Gastroesophageal sphincter (tissue), 4 donors: ENCODE measurements around the gene MROH2A. TPM values are rescaled to one million over a fixed set of nuclear protein-coding genes. Genes with fewer than 3 reads are reported as not detected.

Experiments
- ATAC-seq: fragments of 150-250 bp; one replicate; pipeline ENCODE4 v1.9.1; 2016; ENCODE audit warnings: mild to moderate bottlenecking, moderate library complexity
- H3K27ac ChIP-seq, 4 donors: fragments of 200-600 bp; sonication (generic) in 3 of 4; 1 replicate in 3 of 4; 2 replicates in 1 of 4; pipeline ENCODE4 v1.5.1; 2016 to 2019
- H3K27me3 ChIP-seq: fragments of 200-600 bp; sonication (generic); one replicate; pipeline ENCODE4 v1.5.1; 2019
- H3K36me3 ChIP-seq, 2 donors: fragments of 200-600 bp; sonication (generic); one replicate each; pipeline ENCODE4 v1.5.1; 2019; ENCODE audit warnings: control low read depth in 1 of 2
- H3K4me1 ChIP-seq, 3 donors: fragments of 200-600 bp; sonication (generic); 1 replicate in 2 of 3; 2 replicates in 1 of 3; pipeline ENCODE4 v1.5.1; 2016 to 2019; ENCODE audit warnings: control low read depth in 2 of 3
- H3K4me3 ChIP-seq, 2 donors: fragments of 200-600 bp; sonication (generic); one replicate each; pipeline ENCODE4 v1.5.1; 2019; ENCODE audit warnings: mild to moderate bottlenecking in 1 of 2, moderate library complexity in 1 of 2
- H3K9me3 ChIP-seq, 3 donors: fragments of 200-600 bp; sonication (generic); one replicate each; pipeline ENCODE4 v1.5.1; 2017 to 2019; ENCODE audit warnings: control low read depth in 2 of 3
- CTCF ChIP-seq, 4 experiments: fragments of 200-600 bp in 2 of 4; fragments of 450-650 bp in 2 of 4; sonication (generic) in 1 of 4; IDR thresholded peaks; one replicate each; pipeline ENCODE4 v1.5.1; 2017 to 2019; ENCODE audit warnings: antibody characterized with exemption in 4 of 4, mild to moderate bottlenecking in 2 of 4, moderate library complexity in 2 of 4
- EP300 ChIP-seq: sonication (generic); formaldehyde crosslinking; IDR thresholded peaks from one replicate; pipeline ENCODE4 v1.6.1; 2017; ENCODE audit warnings: antibody characterized with exemption, mild to moderate bottlenecking
- POLR2A ChIP-seq, 2 donors: fragments of 450-650 bp; IDR thresholded peaks; one replicate each; pipeline ENCODE4 v1.6.1; 2017; ENCODE audit warnings: antibody characterized with exemption in 2 of 2, mild to moderate bottlenecking in 2 of 2, moderate library complexity in 1 of 2
- POLR2AphosphoS5 ChIP-seq: sonication (generic); formaldehyde crosslinking; IDR thresholded peaks from one replicate; pipeline ENCODE4 v1.6.1; 2017; ENCODE audit warnings: antibody characterized with exemption
- WGBS, 2 donors: methylation state at CpG; one replicate each; pipeline ENCODE4 v1.1.5; 2018; ENCODE audit warnings: low coverage in 1 of 2; 5-methylcytosine and 5-hydroxymethylcytosine counted together
- total RNA-seq, 4 donors: library from RNA; depleted of rRNA; stranded (reverse); fragments of >200 nt; gene quantifications; one replicate each; pipeline ENCODE4 v1.1.0, GENCODE V29; 2016

The MROH2A gene
- total RNA-seq, 4 donors from 2014 or later = not detected

DNA sequence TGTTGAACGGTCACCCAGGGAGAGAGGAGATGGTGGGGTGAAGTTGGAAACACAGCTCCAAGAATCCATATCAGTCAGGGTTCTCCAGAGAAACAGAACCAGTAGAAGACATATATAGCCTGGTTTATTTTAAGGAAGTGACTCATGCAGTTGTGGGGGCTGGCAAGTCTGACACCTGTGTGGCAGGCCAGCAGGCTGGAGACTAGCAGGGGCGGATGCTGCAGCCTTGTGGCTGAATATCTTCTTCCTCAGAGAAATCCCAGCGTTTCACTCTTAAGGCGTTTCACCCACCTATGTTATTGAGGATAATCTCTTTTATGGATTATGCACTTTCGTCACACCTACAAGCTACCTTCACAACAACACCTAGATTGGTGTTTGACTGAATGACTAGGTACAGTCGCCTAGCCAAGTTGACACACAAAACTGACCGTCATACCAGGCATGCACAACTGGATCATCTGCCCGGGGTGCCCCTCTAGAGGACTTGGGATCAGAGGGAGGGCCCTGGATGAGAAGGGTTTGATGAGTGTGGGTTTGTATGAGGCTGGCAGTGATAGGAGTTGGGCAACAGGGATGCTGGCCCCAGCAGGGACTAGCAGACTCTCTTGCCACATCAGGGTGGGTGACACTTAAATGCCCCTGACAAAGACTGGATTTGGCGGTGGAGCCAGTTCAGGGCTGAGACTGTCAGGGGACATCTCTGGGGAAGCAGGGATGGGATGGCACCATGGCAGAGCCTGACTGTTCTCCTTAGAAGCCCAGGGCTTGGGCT, 23.4 kb downstream of the MROH2A start:
- Histone ChIP-seq H3K27me3 (peaks cover 13% of the 10 kb centered on the region), H3K36me3 (no peaks in the 10 kb centered on the region), H3K4me1 (no peaks in the 10 kb centered on the region), H3K4me3 (no peak overlapping the region), H3K9me3 (no peaks in the 10 kb centered on the region), H3K27ac (no peak overlapping the region)
- TF ChIP-seq CTCF (IDR thresholded peaks at IDR 0.05) (no peak), POLR2A (IDR thresholded peaks at IDR 0.05) (no peak), POLR2AphosphoS5 (no peak), EP300 (no peak)
- no peak for ATAC-seq
- 66 to 70% methylated on average over 2 to 8 of the region's 9 CpGs for WGBS, 2 donors

DNA sequence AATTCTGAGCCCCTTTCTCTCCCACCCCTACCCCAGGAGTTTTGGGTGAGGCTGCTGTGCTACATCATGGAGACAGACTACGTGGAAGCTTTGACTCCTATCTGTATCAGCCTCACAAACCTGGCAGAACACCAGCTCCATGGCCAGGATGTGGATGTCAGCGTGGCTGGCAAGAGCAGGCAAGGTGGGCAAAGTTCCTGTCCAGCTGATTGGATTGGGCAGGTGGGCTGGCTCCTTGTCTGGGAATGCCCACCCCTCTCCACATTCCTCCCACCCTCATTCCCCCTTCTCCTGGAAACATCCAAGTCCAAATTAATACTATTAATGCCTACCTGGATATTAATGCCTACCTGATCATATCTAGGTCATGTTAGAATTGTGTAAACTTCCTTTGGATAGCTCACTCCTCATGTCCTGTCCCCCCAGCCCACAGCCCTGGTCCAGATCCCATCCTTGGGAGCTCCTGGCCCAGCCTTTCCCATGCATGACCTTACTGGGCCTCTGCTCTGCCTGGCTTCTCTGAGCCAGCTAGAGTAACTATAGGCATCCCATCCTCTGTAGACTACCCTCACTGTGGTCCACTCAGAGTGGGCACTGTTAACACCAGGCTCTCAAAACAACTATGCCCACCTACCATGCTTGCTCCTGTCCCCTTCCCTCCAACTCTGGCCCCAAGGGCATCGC, 24.1 kb downstream of the MROH2A start:
- Histone ChIP-seq H3K9me3 (no peaks in the 10 kb centered on the region), H3K27ac (no peak overlapping the region), H3K4me3 (no peak overlapping the region), H3K36me3 (no peaks in the 10 kb centered on the region), H3K27me3 (peaks cover 13% of the 10 kb centered on the region), H3K4me1 (no peaks in the 10 kb centered on the region)
- 58 to 86% methylated on average over 1 to 2 of the region's 3 CpGs for WGBS, 2 donors
- no peak for TF ChIP-seq POLR2A (IDR thresholded peaks at IDR 0.05)
- ATAC-seq = no peak

GRCh38 chr2:233803292-233803911, 25.3 kb downstream of the MROH2A start:
- TF ChIP-seq POLR2AphosphoS5 = no peak
- Histone ChIP-seq H3K4me1 (no peaks in the 10 kb centered on the region), H3K36me3 (no peaks in the 10 kb centered on the region), H3K27me3 (peaks cover 24% of the 10 kb centered on the region), H3K4me3 (no peak overlapping the region), H3K27ac (no peak overlapping the region), H3K9me3 (no peaks in the 10 kb centered on the region)
- ATAC-seq = no peak
- WGBS, 2 donors = no CpG with 5 or more reads among the region's 2 CpGs

DNA sequence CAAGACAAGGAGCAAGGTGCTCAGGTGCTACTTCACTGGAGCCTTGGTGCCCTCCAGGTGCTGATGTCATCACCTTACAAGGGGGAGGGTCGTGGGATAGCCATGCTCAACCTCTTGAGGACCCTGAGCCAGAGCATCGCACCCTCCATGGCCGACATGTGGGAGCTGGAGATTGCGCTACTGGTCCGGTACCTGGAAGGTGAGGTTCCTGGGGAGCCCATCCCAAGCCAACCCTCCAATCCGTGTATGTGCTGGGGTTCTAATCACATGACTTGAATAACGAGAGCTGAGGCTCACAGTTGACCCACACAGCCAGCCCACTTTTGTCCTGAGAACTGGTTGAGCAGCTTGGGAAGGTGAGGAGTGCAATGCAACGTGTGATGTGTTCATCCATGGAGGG, 25.9 kb downstream of the MROH2A start:
- H3K4me3 ChIP-seq = no peak overlapping the region
- 43% methylated on average over 2 of the region's 8 CpGs; no CpG with 5 or more reads in 1 of the 2 donors for WGBS, 2 donors
- no peak overlapping the region for H3K27ac ChIP-seq
- TF ChIP-seq CTCF (IDR thresholded peaks at IDR 0.05) = no peak
- TF ChIP-seq POLR2A (IDR thresholded peaks at IDR 0.05) = no peak
- TF ChIP-seq POLR2AphosphoS5 = no peak
- TF ChIP-seq EP300 = no peak
- peaks cover 30% of the 10 kb centered on the region for H3K27me3 ChIP-seq
- H3K36me3 ChIP-seq = no peaks in the 10 kb centered on the region
- no peak for ATAC-seq
- H3K4me1 ChIP-seq = no peaks in the 10 kb centered on the region
- H3K9me3 ChIP-seq = no peaks in the 10 kb centered on the region

DNA sequence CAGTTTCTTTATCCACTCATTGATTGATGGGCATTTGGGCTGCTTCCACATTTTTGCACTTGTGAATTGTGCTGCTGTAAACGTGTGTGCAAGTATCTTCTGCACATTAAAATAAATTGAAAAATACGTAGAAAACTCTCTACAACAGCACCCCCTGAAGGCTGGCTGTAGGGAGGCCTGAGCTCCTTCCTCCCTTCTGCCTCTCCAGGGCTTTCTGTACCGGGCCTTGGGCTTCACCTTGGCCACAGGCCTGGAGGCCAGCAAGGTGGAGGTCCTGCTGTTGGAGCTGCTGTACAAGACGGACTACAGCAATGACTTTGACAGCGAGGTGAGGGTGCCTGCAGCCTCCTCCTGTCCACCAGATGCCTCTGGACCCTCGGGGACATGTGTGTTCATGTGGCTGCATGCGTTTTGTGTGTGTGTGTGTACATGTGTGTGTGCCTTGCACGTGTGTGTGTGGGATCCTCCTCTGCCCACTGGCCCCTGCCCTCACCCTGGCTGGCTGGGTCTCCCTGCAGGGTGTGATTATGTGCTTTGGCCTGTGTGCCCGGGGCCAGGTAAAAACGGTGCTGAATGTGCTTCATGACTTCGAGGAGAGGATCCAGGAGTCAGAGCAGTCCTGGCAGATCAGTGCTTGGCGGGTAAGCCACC, 29.2 kb downstream of the MROH2A start:
- Histone ChIP-seq H3K36me3 (no peaks in the 10 kb centered on the region), H3K27me3 (peaks cover 35% of the 10 kb centered on the region), H3K4me1 (no peaks in the 10 kb centered on the region), H3K27ac (no peak overlapping the region), H3K4me3 (no peak overlapping the region), H3K9me3 (no peaks in the 10 kb centered on the region)
- ATAC-seq = no peak
- TF ChIP-seq EP300 (no peak), POLR2AphosphoS5 (no peak), POLR2A (IDR thresholded peaks at IDR 0.05) (no peak), CTCF (IDR thresholded peaks at IDR 0.05) (no peak)
- WGBS, 2 donors = 56 to 63% methylated on average over 2 to 3 of the region's 12 CpGs
